ENCODE results near the gene SLC5A1.

DNA sequence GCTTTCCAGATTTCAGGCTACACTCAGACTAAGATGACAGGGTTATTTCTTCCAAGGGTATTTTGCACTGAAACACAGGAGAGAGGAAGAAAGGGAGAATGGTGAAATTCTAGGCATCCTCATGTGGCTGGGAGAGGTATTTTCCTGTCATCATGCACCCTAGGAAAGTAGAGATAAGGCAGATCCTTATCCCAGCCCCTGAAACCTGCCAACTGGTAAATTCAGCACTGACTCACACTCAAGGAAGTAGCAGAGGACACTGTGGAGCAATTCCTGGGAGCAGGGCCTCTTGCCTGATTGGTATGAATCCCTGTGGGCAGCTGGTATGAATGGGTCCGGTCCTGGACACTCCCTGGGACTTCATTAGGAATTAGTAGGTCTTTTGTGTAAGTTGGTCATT, 37.6 kb upstream of the SLC5A1 start:
- TF ChIP-seq, protein P1, sequence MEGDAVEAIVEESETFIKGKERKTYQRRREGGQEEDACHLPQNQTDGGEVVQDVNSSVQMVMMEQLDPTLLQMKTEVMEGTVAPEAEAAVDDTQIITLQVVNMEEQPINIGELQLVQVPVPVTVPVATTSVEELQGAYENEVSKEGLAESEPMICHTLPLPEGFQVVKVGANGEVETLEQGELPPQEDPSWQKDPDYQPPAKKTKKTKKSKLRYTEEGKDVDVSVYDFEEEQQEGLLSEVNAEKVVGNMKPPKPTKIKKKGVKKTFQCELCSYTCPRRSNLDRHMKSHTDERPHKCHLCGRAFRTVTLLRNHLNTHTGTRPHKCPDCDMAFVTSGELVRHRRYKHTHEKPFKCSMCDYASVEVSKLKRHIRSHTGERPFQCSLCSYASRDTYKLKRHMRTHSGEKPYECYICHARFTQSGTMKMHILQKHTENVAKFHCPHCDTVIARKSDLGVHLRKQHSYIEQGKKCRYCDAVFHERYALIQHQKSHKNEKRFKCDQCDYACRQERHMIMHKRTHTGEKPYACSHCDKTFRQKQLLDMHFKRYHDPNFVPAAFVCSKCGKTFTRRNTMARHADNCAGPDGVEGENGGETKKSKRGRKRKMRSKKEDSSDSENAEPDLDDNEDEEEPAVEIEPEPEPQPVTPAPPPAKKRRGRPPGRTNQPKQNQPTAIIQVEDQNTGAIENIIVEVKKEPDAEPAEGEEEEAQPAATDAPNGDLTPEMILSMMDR (conservative IDR thresholded peaks at IDR 0.05; ENCODE audit: low read depth, low read length) = no peak
- TF ChIP-seq EZH2 (IDR thresholded peaks at IDR 0.05; ENCODE audit: low read length, unreplicated experiment) (no peak), EZH2phosphoT487 (IDR thresholded peaks at IDR 0.05; ENCODE audit: borderline replicate concordance, low read length) (no peak)
